ELR (cell line): ENCODE data around the gene ENGASE.

Experiments used
- DNase-seq: peaks from one replicate; pipeline ENCODE4 v3.0.0-alpha.2; 2015; ENCODE audit warnings: low read depth

ENGASE gene

DNA sequence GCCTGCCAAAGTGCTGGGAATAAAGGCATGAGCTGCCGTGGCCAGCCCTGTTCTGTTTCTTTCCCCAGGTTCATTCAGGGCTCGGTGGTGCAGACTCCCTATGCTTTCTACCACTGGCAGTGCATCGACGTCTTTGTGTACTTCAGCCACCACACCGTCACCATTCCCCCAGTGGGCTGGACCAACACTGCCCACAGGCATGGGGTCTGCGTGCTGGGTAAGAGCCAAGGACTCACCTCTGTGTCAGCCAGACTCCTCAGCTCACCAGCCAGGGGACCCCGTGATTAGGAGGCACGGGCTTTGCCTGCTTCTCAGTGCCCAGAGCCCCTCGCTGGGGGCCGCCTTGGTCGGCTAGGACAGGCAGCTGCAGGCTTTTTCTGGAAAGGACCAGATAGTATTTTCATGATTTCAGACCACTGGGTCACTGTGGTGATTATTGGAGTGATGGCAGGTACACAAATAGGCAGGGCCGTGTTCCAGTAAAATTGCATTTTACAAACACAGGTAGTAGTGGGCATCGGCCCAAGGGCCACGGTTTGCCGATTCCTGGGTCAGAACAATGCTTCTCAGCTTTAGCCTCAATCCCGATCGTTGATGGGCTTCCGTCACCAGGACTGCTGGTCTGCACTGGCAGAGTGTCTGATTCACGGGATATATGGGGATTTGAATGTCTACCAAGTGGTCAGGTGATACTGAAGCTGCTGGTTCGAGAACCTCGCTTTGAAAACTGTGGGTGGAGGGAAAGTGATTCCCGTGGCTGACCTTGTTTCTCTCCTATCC lies 5.0 kb downstream of the ENGASE start:
- DNase-seq: no peak

DNA sequence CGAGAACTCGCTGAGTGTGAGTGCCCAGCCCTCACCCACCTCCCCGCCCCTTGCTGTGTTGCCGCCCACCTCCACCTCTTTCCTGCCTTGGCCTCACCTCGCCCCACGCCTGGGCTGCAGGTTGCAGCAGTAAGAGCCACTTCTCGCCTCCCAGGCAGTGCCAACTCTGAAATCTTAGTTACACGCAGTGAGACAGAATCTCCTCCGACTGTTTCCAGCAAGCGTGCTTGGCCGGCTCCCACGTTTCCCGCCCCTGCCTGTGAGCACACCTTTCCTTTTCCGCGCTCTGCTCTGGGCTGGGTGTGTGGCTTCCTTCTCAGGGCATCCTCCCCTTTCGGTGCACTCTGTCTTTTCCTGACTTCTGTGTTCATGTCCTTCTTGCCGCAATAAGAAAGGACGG lies 5.7 kb downstream of the ENGASE start:
- no peak for DNase-seq

DNA sequence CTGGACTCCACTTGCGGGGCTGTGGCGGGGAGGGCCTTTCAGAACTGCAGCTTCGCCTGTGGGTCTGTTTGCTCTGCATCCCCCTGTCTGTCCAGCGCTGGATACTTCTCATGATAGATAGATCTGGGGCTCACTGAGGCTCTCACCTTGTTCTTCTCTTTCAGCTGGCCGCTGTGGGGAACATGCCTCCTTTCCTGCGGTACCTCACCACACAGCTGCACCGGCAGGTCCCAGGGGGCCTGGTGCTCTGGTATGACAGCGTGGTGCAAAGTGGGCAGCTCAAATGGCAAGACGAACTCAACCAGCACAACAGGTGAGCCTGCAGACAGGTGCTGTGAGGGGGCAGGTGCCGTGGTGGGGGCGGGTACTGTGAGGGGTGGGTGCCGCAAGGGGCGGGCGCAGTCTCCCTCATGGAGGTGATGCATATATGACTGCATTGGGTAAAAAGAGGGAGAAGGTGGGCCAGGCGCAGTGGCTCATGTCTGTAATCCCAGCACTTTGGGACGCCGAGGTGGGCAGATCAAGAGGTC lies 6.2 kb downstream of the ENGASE start:
- no peak for DNase-seq

DNA sequence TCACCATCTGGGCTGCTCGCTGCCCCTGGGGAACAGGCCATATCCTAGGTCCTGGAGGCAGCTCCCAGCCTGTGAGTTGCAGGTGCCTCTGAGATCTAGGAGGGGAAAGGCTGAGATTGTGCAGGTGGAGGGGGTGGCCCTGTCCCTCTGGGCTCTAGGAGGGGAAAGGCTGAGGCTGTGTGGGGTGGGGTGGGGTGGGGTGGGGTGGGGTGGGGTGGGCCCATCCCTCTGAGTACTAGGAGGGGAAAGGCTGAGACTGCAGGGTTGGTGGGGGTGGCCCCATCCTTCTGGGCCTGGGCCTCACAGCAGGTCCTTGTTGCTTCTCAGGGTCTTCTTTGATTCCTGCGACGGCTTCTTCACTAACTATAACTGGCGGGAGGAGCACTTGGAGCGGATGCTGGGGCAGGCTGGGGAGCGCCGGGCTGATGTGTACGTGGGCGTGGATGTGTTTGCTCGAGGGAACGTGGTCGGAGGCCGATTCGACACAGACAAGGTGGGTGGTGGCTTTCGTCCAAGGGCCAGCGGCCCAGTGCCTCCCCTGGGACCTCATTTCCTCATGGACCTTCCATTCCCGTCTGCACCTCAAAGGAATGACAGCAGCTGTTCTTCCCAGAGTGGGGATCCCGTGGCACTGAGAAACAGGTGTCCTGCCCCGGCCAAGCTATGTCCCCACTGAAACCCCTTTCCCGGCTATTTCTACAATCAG lies 7.1 kb downstream of the ENGASE start:
- DNase-seq: no peak

DNA sequence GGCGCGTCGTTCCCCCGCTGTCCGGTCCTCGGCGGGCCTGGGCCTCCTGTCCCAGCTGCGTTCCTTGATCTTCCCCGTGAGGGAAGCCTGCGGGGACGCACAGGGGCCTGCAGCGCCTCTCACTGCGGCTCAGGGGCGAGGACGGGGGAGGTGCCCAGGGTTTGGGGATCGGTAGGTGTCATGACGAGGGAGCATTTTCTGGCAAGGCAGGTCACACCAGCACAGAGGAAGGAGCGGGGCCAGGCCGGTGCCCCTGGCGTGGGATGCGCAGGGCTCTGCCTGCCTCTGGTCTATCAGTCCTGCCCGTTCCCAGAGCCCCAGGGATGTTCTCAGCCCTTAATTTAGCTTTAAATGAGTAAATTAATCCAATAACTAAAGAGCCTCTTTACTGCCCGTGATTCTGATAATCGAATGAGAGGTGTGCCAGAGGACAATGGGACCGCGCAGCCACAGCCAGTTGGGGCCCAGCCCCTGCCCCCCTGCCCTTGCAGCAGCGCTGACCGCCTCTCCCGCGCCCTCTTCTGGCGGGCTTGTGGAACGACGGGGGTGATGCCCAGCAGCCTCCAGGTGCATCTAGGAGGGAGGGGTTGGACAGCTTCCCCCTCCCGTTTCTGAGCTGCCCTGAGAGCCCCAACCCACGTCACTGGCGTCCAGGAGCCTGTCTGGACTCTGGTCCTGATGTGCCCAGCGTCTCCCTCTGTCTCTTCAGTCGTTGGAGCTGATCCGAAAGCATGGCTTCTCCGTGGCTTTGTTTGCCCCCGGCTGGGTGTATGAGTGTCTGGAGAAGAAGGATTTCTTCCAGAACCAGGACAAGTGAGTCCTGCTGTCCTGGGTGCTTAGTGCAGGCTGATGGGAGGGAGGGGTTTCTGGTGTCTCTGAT lies 7.9 kb downstream of the ENGASE start:
- DNase-seq: peak; percentile 49

DNA sequence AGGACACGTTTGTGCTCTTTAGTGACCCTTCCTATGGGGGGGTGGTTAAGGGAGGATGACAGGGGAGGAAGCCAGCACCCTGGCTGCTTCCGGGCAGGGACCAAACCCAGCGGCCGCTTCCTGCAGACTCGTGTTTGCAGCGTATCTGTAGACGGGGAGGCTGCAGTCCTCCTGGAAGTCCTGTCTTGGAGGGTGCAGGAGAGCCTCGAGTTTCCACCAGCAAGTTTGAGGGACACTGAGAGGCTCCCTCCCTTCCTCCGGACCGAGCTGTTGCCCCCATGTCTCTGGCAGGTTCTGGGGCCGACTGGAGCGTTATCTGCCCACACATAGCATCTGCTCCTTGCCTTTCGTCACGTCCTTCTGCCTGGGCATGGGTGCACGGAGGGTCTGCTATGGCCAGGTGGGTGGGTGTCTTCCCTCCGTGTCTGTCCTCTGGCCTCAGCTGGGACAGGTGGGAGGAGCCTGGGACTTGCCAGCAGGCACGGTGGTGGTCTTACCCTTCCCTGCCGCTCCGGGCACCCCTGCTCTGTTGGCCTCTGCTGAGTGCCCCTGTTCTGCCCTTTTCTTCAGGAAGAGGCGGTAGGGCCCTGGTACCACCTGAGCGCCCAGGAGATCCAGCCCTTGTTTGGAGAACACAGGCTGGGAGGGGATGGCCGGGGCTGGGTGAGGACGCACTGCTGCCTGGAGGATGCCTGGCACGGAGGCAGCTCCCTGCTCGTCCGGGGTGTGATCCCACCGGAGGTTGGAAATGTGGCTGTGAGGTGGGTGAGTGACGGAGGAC lies 8.8 kb downstream of the ENGASE start:
- DNase-seq: no peak

DNA sequence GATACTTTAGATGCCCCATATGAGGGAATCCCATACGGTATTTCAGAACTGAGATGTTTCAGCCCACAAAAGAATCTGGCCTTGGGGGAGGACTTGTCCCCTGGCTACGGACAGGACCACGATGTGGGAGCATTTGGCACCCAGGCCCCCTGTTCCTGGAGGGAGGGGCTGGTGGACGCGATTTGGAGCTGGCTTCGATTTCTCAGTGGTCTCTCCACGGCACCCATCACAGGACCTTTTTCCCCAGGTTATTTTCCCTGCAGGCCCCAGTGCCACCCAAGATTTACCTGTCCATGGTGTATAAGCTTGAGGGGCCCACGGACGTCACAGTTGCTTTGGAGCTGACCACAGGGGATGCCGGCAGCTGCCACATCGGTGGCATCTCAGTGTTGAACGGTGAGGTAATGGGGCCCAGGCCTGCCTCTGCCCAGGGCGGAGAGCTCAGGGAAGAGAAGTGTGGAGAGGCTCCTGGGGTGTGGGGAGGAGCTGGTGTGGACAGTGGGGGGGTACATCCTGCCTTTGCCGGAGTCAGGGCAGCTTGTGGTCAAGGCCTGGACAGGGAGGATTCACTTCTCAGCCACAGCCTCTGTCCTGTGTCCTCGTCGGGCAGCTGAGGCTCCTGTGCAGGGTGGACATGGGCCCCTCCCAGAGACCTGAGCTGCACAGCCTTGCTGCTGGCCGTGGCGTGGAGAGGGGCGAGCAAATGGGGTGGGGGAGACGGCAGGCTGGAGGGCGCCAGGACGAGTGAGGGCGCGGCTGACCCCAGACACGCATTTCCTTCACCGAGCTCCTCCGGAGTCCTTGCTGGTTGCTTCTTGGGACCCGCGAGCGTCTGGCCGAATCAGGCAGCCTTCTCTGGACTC lies 9.9 kb downstream of the ENGASE start:
- no peak for DNase-seq

DNA sequence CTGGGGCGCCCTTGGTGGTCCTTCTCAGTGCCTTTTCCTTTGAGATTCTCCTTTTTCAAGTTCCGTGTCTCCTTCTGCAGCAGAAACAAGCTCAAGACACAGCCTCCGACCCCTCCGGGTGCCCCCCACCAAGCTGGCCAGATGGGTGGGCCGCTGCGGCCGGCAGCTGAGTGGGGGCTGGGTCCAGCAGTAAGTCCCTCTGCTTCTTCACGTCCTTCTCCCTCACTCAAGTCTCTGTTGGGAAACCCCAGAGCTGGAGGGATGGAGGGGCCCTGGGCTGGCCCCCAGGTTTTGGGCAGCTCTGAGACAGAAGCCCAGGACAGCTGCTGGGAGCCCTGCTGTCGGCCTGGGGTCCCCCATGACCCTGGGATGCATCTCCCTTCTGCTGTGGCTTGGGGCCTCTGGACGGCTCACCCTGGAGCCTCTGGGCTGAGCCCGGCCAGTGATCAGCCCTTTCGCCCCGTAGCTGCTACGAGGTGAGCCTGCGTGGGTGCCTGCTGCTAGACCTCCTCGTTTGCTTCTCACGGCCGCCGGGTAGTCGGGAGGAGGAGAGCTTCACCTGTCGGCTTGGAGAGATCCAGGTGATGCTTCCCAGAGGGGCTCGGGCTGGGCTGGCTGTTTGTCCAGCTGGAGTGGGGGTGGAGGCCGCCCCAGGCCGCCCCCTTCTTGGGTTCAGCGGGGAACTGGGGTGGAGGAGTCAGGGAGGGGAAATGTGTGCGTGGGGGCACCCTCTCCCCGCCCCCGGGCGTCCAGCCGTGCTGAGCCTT lies 10.7 kb downstream of the ENGASE start:
- DNase-seq: no peak

DNA sequence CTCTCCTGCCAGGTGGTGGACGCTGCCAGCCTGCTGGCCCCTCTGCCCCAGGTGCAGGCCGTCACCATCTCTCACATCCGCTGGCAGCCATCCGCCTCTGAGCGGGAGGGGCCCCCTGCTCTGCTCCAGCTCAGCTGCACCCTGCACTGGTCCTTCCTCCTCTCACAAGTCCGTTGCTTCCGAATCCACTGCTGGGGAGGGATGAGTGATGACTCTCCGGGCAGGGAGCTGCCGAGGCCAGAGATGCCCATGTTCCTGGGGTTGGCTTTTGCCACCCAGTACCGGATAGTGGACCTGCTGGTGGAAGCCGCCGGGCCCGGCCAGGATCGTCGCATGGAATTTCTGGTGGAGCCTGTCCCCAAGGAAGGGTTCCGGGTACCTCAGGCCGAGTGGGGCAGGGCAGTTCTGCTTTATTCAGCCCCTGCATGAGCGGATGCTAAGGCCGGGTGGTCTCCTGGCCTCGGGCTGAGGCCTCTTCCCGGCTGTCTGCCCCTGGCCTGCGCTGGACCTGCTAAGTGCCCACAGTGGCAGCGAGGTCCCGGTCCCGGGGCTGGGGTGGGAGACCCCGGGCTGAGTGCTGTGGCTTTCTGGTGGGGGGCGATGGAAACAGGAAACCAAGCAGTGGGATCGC lies 11.4 kb downstream of the ENGASE start:
- no peak for DNase-seq

DNA sequence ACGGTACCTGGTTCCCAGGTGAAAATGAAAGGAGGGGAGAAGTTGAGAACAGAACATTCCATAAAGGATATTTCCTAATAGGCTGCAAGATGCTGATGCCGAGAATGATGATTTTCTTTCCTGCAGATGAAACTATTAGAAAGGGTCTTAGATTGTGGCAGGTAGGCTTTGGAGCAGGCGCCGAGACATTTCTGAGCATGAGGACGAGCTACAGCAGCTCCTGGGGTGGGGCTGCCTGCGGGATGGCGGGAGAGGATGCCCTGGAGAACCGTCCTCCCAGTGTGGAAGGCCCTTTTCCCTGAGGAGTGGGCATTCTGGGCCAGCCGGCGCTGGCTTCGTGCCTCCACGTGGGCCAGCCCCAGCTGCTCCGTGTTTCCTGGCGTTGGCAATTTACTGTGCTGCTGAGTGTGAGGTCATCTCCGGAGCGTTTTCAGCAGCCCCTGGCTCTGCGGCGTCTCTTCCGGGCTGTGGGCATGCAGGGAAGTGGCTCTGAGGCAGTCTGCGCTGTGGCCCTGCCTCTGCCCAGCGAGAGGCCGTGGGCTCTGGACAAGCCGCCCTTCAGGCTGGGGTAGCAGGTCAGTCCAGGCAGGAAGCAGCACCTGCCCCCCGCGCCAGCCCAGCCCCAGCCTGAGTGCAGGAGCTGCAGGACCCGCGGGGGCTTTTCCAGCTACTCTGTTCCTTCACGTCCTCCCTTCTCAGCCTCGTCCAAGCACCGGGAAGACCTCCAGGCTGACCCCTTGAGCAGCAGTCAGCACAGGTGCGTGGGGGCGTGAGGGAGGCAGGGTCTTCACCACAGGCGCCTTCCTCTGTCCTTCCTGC lies 12.2 kb downstream of the ENGASE start:
- DNase-seq: no peak

DNA sequence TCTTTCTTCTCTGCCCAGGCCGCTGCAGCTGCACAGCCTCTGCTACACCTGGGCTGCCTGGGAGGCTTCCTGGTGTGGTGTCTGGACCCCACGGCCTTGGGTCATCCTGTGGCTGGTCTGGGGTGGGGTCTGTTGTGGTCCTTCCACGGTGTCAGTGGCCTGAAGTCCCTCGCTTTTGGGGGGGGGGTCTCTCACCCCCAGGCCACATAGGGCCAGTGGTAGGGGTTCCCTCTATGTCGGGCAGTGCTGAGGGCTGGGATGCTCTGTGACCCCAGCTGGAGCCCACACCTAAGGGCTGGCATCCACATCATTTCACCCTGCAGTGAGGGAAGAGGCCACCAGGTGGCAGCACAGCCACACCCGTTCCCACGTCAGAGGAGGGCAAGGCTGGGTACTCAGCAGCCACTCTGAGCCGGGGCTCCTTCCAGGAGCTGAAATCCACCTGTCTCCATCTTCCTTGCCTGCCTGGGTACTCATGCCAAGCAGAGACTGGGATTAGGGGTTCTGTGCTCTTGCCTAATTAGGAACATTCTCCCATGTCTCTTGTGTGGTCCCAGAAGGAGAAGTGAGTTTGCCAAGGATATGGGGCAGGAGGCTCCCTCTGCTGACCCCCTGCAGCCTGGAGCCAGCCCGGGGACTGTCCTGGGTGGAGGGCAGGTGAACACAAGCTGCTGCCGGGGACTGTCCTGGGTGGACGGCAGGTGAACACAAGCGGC lies 13.0 kb downstream of the ENGASE start:
- peak; percentile 73 for DNase-seq

DNA sequence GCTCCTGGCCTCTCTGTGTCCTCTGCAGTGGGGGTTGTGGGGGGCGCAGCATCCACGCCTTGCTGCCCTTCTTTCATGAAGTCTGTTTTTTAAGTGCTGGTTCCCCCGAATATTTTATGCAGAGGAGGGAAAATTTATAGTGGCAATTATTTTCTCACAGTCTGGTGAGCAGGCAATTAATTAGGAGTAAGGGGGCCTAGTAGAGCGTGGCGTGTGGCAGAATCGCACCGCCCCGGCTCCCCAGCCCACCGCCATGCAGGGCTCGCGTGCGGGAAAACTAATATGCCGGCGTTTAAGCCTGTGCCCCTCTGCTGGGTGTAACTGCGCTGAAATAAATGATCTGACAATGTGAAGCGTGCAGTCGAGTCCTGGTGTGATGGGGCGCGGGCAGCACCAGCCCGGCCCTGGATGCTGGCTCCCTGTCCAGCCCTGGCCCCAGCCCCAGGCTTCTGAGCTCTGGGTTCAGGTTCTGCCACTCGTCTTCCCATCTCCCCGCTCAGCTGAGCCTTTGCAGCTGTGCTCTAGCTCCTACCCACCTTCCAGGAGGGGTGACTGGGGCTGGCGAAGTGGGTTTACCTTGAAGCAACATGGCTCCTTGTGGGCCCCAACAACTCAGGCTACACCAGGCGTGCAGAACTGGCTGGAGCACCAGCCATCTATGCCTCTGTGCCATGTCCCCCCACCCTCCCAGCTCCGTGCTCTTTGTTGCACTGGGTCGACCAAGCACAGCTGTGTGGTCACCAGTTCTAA lies 13.8 kb downstream of the ENGASE start:
- DNase-seq: no peak

DNA sequence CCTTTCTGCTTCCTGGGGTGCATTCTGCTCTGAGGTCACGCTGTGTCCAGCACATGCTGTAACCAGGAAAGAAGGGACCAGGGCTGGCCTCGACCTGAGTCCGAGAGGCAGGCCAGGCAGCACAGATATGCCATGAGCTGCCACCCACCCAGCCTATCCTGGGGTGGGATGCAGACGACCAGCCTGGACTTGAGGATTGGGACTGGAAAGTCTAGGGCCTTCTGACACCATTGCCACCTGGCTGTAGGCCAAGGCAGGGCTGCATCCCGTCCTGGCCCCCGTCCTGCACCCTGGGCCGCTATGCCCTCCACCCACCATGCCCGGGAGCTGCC lies 14.3 kb downstream of the ENGASE start:
- no peak for DNase-seq

DNA sequence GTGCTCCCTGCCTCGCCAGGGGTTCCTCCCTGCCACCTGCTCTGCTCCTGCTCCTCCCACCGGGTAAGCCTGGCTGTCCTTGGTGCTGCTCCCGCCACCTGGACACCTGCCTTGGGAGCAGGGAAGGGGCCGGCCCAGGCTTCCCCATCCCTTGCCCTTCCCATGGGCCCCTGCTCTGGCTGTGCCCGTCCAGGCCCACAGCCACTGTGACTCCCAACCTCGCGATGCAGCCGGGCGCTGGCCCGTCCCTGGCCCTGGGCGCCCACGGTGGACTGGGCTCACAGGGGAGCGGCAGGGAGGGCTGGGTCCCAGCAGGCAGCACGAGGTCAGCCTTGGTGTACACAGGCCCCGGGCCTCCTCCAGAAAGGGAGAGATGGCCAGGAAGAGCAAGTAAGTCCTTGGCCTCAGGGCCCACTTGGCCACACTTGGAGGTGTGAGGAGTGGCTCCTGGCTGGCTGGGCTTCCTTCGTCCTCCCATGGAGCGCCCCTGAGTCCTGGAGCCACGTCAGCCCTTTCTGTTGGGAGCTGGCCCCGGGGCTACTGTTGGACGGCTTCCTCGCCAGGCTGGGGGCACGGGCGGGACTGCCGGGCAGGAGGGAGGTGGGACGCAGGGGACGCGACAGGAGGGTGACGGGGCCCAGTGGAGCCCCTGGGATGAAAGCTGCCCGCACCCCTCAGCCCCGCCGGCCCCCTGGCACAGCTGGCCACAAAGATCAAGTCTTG lies 15.3 kb downstream of the ENGASE start:
- DNase-seq: peak; percentile 23

DNA sequence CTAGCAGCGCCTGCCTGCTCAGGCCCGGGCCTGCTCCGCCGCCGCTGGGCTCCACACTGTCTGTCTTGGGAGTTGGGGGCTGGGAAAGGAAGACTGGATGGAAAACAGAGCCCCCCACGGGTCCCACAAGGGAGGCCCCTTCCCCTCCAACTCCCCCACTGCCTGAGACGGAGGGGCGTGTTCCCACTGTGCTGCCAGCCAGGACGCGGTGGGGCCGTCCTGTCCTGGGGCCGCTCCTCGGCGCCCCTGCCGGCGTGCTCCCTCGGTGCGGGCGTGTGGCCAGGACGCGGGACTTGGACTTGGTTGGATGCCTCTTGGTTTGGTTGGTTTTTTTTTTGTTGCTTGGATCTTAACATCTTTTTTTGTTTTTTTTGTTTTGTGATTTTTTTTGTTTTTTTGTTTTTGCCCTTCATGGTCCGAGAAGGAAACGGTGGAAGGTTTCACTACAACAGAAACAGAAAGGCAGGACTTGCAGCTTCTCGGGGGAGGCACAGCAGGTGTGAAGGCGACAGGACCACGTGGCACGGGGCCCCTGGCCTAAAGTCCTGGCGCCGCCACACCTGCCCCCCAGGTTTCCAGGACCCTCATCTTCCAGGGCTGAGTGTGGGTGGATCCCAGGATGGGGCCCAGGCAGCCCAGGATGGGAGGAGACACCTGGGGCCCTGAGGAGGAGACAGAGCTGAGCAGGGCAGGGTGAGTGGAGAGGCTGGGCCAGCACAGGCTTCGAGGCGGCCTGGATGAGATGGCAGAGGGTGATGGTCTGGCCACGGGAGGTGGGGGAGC lies 16.0 kb downstream of the ENGASE start:
- no peak for DNase-seq

DNA sequence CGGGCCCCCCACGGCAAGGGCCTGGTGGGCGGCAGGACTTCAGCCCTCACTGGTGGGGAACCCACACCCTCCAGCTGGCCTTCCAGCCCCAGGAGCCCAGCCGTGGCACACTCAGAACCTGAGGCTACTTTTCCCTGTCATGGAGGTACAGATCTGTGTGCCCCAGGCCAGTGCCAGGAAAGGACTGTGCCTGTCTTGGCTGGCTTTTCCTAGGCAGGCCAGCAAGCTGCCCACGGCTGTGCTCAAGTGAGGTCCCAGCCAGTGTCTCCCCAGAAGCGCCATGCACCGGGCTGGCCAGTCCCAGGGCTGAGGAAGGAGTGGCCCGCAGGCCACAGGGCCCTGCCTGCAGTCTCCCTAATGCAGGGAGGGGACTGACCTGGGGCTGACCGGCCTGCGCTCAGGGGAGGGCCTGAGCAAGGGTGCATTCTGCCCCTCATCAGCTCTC lies 16.6 kb downstream of the ENGASE start:
- no peak for DNase-seq
